ENCODE data around the gene ARL3. TPM values are rescaled to one million over a fixed set of nuclear protein-coding genes. Genes with fewer than 3 reads are reported as not detected.

Gene ARL3
- total RNA-seq, 2 experiments from 2014 or later, result 3.9 TPM

GRCh38 chr10:102714621-102715455 is 641 bp upstream of the ARL3 start, which contains the start of gene SFXN2:
Gene SFXN2 (plus strand): TSS chr10:102714636. CDS start chr10:102726637, 12,001 bp downstream.
- peaks cover 18% of the 10 kb centered on the region for H3K36me3 Mint-ChIP-seq (ENCODE audit: low read depth)
- peak; percentile 72 for DNase-seq
- peaks cover 48% of the 10 kb centered on the region for H3K4me1 Mint-ChIP-seq (ENCODE audit: low read depth)
- intact Hi-C loops (cut with micrococcal nuclease), result loop anchor here (1.0 to 10.0 kb wide), 13 partner anchors 28 to 652 kb away; partner anchors contain the start of genes ACTR1A, BORCS7, CNNM2 and GBF1
- no peaks in the 10 kb centered on the region for H3K27me3 Mint-ChIP-seq (ENCODE audit: low read depth)
- H3K9me3 Mint-ChIP-seq, result no peaks in the 10 kb centered on the region
- H3K4me3 Mint-ChIP-seq, result peak within 1 kb of the TSS; percentile 92
- H3K27ac Mint-ChIP-seq, result peak within 1 kb of the TSS; percentile 79
- CTCF ChIA-PET, result interaction anchor here (0.7 to 6.1 kb wide), 9 partner anchors 10 to 470 kb away, joined by 3 to 38 read pairs (median 4); partner anchors contain the start of genes GBF1 and TRIM8

DNA sequence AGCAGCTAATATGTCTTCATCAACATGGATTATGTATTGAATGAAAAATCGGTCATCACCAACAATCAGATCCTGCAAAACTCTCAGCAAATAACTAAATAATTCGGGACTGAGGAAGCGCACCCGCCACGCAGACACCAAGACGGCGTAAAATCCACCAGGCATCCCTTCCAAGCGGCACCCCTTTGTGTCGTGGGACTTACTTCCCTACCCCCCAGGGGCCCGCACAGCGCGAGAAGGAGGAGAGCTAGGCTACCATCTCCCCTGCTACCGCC is 721 bp downstream of the ARL3 start:
- peaks cover 42% of the 10 kb centered on the region for H3K4me1 Mint-ChIP-seq (ENCODE audit: low read depth)
- CTCF ChIA-PET, result interaction anchor here (0.6 to 6.1 kb wide), 12 partner anchors 8 to 396 kb away, joined by 3 to 38 read pairs (median 4); partner anchors contain the start of genes ACTR1A and TRIM8
- H3K9me3 Mint-ChIP-seq, result no peaks in the 10 kb centered on the region
- peak; percentile 78 for DNase-seq
- peak overlapping the region; percentile 79 for H3K27ac Mint-ChIP-seq
- intact Hi-C loops (cut with micrococcal nuclease), result loop anchor here (5.0 to 10.0 kb wide), 4 partner anchors 351 to 654 kb away; partner anchors contain the start of genes GBF1, PPRC1 and TAF5
- peaks cover 14% of the 10 kb centered on the region for H3K36me3 Mint-ChIP-seq (ENCODE audit: low read depth)
- no peaks in the 10 kb centered on the region for H3K27me3 Mint-ChIP-seq (ENCODE audit: low read depth)
- H3K4me3 Mint-ChIP-seq, result peak overlapping the region; percentile 92

- Mint-ChIP-seq H3K27me3 (ENCODE audit: low read depth) (no peaks in the 10 kb centered on the region), H3K27ac (peak overlapping the region; percentile 79), H3K4me1 (ENCODE audit: low read depth) (peaks cover 39% of the 10 kb centered on the region), H3K4me3 (peak overlapping the region; percentile 92), H3K36me3 (ENCODE audit: low read depth) (peaks cover 12% of the 10 kb centered on the region), H3K9me3 (no peaks in the 10 kb centered on the region)
- no peak for DNase-seq
- intact Hi-C loops (cut with micrococcal nuclease), result loop anchor here (5.0 to 10.0 kb wide), 4 partner anchors 352 to 654 kb away; partner anchors contain the start of genes GBF1, PPRC1 and TAF5
- CTCF ChIA-PET, result interaction anchor here (0.6 to 6.1 kb wide), 14 partner anchors 8 to 482 kb away, joined by 3 to 38 read pairs (median 4); partner anchors contain the start of genes ACTR1A and TRIM8
These were observed 1.2 kb downstream of the ARL3 start for GRCh38 chr10:102712843-102713538.

GRCh38 chr10:102712089-102712488 is 2.1 kb downstream of the ARL3 start:
- H3K27ac Mint-ChIP-seq, result no peak overlapping the region

DNA sequence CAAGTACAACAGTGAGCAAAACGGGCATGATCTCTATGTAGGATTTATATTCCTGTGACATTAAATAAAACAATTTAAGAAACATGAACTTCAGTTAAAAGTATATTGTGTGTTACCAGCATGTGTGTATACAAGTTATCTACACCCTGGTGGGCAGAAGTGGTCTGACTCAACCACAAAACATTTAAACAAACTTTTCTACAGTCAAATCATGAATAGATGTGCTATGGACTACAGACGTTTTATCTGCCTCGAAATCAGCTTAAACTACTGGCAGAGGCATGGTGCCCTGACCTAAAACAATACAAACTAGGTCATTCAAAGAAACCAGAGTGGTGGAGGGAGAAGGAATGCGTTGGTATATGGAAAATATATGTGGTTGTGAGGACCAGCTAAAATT is 3.6 kb downstream of the ARL3 start:
- DNase-seq, result no peak
- H3K36me3 Mint-ChIP-seq (ENCODE audit: low read depth), result peaks cover 2% of the 10 kb centered on the region
- no peaks in the 10 kb centered on the region for H3K9me3 Mint-ChIP-seq
- H3K4me3 Mint-ChIP-seq, result no peak overlapping the region
- intact Hi-C loops (cut with micrococcal nuclease), result loop anchor here (5.0 to 10.0 kb wide), 4 partner anchors 354 to 657 kb away; partner anchors contain the start of genes GBF1, PPRC1 and TAF5
- H3K4me1 Mint-ChIP-seq (ENCODE audit: low read depth), result peaks cover 19% of the 10 kb centered on the region
- CTCF ChIA-PET, result interaction anchor here (0.6 to 6.1 kb wide), 3 partner anchors 34 to 148 kb away, joined by 3 to 38 read pairs (median 5); no protein-coding TSS in a partner anchor
- no peak overlapping the region for H3K27ac Mint-ChIP-seq
- H3K27me3 Mint-ChIP-seq (ENCODE audit: low read depth), result no peaks in the 10 kb centered on the region

More at GRCh38 chr10:102712089-102712488, 2.1 kb downstream of the ARL3 start:
- Mint-ChIP-seq H3K27me3 (ENCODE audit: low read depth) (no peaks in the 10 kb centered on the region), H3K4me1 (ENCODE audit: low read depth) (peaks cover 30% of the 10 kb centered on the region), H3K36me3 (ENCODE audit: low read depth) (peaks cover 4% of the 10 kb centered on the region), H3K9me3 (no peaks in the 10 kb centered on the region), H3K4me3 (no peak overlapping the region)
- no peak for DNase-seq
- intact Hi-C loops (cut with micrococcal nuclease), result loop anchor here (5.0 to 10.0 kb wide), 4 partner anchors 353 to 655 kb away; partner anchors contain the start of genes GBF1, PPRC1 and TAF5
- CTCF ChIA-PET, result interaction anchor here (0.7 to 6.1 kb wide), 5 partner anchors 15 to 481 kb away, joined by 3 to 38 read pairs (median 3); no protein-coding TSS in a partner anchor

DNA sequence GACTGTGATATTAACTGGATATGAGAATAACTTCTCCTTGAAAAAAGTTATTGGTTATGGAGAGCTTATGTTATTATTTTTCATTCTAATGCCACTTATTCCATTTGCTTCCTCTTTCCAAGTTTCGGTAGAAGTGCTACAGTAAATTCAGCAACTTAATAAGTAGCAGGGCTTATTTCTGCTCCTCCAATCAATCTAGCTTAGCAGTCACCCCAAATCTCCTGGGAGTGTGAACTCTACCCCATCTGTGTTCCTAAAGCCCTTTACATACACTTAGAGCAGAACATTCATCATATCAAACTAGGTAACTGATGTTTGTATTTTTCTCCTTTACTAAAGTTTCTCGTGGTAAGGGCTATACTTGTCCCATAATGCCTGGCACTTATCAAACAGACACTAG is 8.7 kb downstream of the ARL3 start:
- Mint-ChIP-seq H3K9me3 (no peaks in the 10 kb centered on the region), H3K4me3 (no peak overlapping the region), H3K27ac (no peak overlapping the region), H3K27me3 (ENCODE audit: low read depth) (no peaks in the 10 kb centered on the region), H3K36me3 (ENCODE audit: low read depth) (peaks cover 1% of the 10 kb centered on the region), H3K4me1 (ENCODE audit: low read depth) (peaks cover 2% of the 10 kb centered on the region)
- intact Hi-C loops (cut with micrococcal nuclease), result no loop called here
- no peak for DNase-seq
- CTCF ChIA-PET, result interaction anchor here (0.9 kb wide), 1 partner anchor 8 kb away, joined by 3 read pairs; the partner anchor contains the start of genes ARL3 and SFXN2

- peaks cover 2% of the 10 kb centered on the region for H3K4me1 Mint-ChIP-seq (ENCODE audit: low read depth)
- no peak for DNase-seq
- no peaks in the 10 kb centered on the region for H3K9me3 Mint-ChIP-seq
- intact Hi-C loops (cut with micrococcal nuclease), result no loop called here
- CTCF ChIA-PET, result interaction anchor here (0.9 kb wide), 1 partner anchor 9 kb away, joined by 3 read pairs; the partner anchor contains the start of genes ARL3 and SFXN2
- H3K27ac Mint-ChIP-seq, result no peak overlapping the region
- H3K27me3 Mint-ChIP-seq (ENCODE audit: low read depth), result no peaks in the 10 kb centered on the region
- no peak overlapping the region for H3K4me3 Mint-ChIP-seq
- H3K36me3 Mint-ChIP-seq (ENCODE audit: low read depth), result peaks cover 1% of the 10 kb centered on the region
These were observed 9.3 kb downstream of the ARL3 start for GRCh38 chr10:102704915-102705314.

DNA sequence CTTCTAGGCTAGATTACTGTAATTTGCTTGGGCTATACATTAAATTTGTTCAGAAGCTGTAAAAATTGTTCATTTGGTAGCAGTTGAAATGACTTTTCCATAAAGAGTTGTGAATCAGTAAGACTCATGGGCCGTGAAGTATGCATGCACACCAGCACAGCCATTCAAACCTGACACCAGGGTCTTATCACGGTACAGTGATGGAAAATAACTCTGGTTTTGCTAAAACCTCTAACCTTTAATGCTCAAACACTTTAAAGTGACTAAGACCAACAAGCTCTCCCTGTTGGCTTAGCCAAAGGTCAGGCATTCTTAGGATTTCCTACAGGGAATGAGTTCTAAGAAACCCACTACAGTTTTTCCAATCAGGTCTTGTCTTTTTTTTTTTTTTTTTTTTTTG is 11.5 kb downstream of the ARL3 start:
- H3K36me3 Mint-ChIP-seq (ENCODE audit: low read depth), result peaks cover 5% of the 10 kb centered on the region

DNA sequence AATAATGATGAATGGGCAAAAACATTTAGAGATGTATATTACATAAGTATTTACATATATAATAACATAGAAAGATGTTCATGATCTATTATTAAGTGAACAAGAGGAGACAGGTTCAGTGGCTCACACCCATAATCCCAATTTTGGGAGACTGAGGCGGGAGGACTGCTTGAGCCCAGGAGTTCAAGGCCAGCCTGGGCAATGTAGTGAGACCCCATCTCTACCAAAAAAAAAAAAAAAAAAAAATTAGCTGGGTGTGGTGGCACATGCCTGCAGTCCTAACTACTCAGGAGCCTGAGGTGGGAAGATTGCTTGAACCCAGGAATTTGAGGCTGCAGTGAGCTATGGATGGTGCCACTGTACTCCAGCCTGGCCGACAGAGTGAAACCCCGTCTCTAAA is 12.4 kb downstream of the ARL3 start:
- H3K4me3 Mint-ChIP-seq, result no peak overlapping the region
- no peaks in the 10 kb centered on the region for H3K27me3 Mint-ChIP-seq (ENCODE audit: low read depth)
- no peak overlapping the region for H3K27ac Mint-ChIP-seq

More for the DNA sequence above, 11.5 kb downstream of the ARL3 start:
- Mint-ChIP-seq H3K9me3 (no peaks in the 10 kb centered on the region), H3K4me3 (no peak overlapping the region), H3K4me1 (ENCODE audit: low read depth) (peaks cover 2% of the 10 kb centered on the region), H3K27ac (no peak overlapping the region), H3K27me3 (ENCODE audit: low read depth) (no peaks in the 10 kb centered on the region)
- CTCF ChIA-PET, result no interaction called here
- DNase-seq, result no peak
- intact Hi-C loops (cut with micrococcal nuclease), result no loop called here

GRCh38 chr10:102701272-102701671 is 12.9 kb downstream of the ARL3 start:
- DNase-seq, result no peak
- Mint-ChIP-seq H3K27me3 (ENCODE audit: low read depth) (no peaks in the 10 kb centered on the region), H3K9me3 (no peaks in the 10 kb centered on the region), H3K4me3 (no peak overlapping the region), H3K36me3 (ENCODE audit: low read depth) (peaks cover 10% of the 10 kb centered on the region), H3K27ac (no peak overlapping the region), H3K4me1 (ENCODE audit: low read depth) (peaks cover 2% of the 10 kb centered on the region)
- intact Hi-C loops (cut with micrococcal nuclease), result no loop called here
- CTCF ChIA-PET, result interaction anchor here (1.5 kb wide), 1 partner anchor 12 kb away, joined by 5 read pairs; no protein-coding TSS in a partner anchor

More for the DNA sequence above, 12.4 kb downstream of the ARL3 start:
- Mint-ChIP-seq H3K4me1 (ENCODE audit: low read depth) (peaks cover 2% of the 10 kb centered on the region), H3K36me3 (ENCODE audit: low read depth) (peaks cover 7% of the 10 kb centered on the region), H3K9me3 (no peaks in the 10 kb centered on the region)
- no peak for DNase-seq
- intact Hi-C loops (cut with micrococcal nuclease), result no loop called here
- CTCF ChIA-PET, result interaction anchor here (1.5 kb wide), 1 partner anchor 11 kb away, joined by 5 read pairs; no protein-coding TSS in a partner anchor

DNA sequence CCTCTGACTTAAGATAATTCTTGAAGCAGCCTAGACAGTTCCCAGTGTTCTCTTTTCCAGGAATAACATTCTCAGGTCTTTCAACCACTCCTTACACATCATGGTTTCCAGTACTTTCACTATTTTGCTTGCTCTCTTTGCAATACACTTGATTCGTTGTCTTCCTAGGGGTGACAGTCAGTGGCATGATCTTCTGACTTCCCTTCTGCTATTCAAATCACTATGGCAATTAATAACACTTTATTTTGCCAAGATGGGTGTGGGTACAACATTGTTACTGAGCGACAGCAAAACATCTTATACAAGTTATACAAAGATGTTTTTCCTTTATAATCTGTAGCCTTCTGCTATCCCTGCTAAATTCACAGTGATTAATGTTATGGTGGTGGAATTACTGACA is 15.3 kb downstream of the ARL3 start:
- Mint-ChIP-seq H3K27me3 (ENCODE audit: low read depth) (no peaks in the 10 kb centered on the region), H3K27ac (no peak overlapping the region), H3K36me3 (ENCODE audit: low read depth) (peaks cover 12% of the 10 kb centered on the region), H3K9me3 (no peaks in the 10 kb centered on the region), H3K4me3 (no peak overlapping the region), H3K4me1 (ENCODE audit: low read depth) (no peaks in the 10 kb centered on the region)
- DNase-seq, result no peak
- intact Hi-C loops (cut with micrococcal nuclease), result no loop called here
- CTCF ChIA-PET, result no interaction called here

GRCh38 chr10:102696736-102697135 is 17.5 kb downstream of the ARL3 start:
- CTCF ChIA-PET, result interaction anchor here (0.7 to 1.7 kb wide), 4 partner anchors 17 to 1430 kb away, joined by 3 to 4 read pairs (median 4); no protein-coding TSS in a partner anchor
- intact Hi-C loops (cut with micrococcal nuclease), result no loop called here

More at GRCh38 chr10:102696736-102697135, 17.5 kb downstream of the ARL3 start:
- H3K36me3 Mint-ChIP-seq (ENCODE audit: low read depth), result peaks cover 11% of the 10 kb centered on the region
- no peak for DNase-seq
- H3K27ac Mint-ChIP-seq, result no peak overlapping the region
- H3K27me3 Mint-ChIP-seq (ENCODE audit: low read depth), result no peaks in the 10 kb centered on the region
- no peak overlapping the region for H3K4me3 Mint-ChIP-seq
- H3K9me3 Mint-ChIP-seq, result no peaks in the 10 kb centered on the region
- H3K4me1 Mint-ChIP-seq (ENCODE audit: low read depth), result no peaks in the 10 kb centered on the region
